ENCODE measurements around the gene KLHL4.
"Not testable (repeated sequence)": the region's sequence is repeated elsewhere in the genome, so short reads cannot be mapped to it uniquely, and the experiment has no call there.

KLHL4 gene

GRCh38 chrX:87661761-87662160 is 144.2 kb downstream of the KLHL4 start:
- no peak for DNase-seq (ENCODE audit: low read depth)

DNA sequence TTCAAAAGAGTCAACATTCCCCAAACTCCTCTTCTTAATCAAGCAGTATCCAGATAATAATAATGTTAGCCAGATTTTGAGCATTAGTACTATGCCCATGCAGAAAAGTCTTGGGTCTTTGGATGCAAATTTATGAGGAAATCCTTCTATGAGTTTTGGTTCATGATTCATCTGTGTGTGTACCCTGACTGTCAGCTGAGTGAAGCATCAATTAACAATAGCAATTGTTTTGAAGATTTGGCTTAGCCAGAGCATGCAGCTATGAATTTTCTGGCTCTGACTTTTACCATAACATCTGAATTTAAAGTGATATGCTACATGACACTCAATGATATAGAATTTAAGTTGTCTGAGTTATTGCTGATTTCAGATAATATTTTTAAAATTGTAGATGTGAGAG is 145.8 kb downstream of the KLHL4 start:
- no peak for DNase-seq (ENCODE audit: low read depth)

- DNase-seq (ENCODE audit: low read depth), result no peak
Measured at GRCh38 chrX:87664381-87664780, 146.8 kb downstream of the KLHL4 start.

DNA sequence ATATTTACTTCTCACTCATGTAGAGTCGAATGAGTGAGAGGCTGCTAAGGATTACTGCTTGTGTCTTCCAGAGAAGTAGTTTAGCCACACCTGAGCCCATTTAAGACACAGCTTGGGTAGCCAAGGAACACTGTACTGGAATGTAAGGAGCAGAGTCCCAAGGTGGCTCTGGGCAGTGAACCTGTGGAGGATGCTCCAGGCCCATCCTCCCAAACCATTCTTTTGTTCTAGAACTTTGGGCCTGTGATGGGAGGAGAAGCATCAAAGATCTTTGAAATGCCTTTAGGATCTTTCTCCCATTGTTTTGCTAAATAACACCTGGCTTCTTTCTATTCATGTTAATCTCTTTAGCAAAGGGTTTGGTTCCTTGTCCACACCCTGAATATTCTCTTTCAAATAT is 162.2 kb downstream of the KLHL4 start:
- no peak for DNase-seq (ENCODE audit: low read depth)

DNA sequence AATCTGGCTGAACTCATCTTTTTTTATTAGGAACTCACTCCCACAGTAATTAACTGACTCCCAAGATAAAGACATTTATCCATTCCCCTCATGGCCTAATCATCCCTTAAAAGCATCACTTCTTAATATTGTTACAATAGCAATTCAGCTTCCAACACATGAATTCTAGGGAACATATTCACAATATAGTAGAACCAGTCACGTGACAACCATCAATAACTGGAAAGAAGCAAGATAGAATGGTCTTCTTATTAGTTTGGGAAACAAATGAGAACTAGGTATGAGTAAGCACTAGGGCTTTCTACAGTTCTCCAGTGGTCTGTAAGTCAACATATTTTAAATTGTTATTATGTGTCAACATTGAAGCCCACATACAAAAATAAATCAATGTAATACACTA is 170.1 kb downstream of the KLHL4 start:
- DNase-seq (ENCODE audit: low read depth), result no peak

GRCh38 chrX:87688113-87688748 is 170.6 kb downstream of the KLHL4 start:
- DNase-seq (ENCODE audit: low read depth), result not testable (repeated sequence)

- DNase-seq (ENCODE audit: low read depth), result not testable (repeated sequence)
Measured at GRCh38 chrX:87689218-87689617, 171.6 kb downstream of the KLHL4 start.

- no peak for DNase-seq (ENCODE audit: low read depth)
Measured at GRCh38 chrX:87693204-87693603, 175.6 kb downstream of the KLHL4 start.

DNA sequence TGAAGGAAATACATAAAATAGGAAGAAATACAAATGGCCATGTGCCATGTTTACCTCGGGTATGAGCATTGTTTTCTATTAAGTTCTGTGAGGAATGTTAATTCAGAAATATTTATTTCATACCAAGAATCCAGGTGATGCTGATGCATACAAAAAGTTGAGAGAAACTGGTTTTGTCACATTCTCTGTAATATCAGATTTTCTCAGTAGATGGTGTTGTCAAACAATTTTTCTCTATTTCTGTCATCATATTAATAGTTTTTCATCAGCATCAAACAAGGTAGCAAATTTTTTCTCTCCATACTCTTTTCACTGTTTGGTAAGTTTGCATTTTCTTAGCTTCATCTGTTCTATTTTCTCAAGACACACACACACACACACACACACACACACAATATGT is 179.8 kb downstream of the KLHL4 start:
- no peak for DNase-seq (ENCODE audit: low read depth)

DNA sequence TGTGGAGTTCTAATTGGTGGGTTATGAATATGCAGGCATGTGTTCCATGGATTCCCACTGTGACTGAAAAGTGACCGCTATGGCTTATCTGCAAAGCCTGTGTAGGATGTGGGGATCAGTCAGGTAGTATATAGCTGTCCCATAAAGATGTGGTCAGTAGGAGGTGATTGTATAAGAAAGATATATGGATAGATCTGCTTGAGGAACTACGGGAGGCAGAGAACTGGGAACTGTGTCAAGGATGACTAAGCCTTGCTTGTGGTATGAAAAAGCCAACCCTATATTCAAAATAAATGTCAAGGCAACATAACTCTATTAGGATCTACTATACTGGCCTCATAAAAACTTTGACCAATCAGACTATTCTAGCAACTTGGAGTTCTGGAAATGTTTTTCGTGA is 185.2 kb downstream of the KLHL4 start:
- DNase-seq (ENCODE audit: low read depth), result no peak

DNA sequence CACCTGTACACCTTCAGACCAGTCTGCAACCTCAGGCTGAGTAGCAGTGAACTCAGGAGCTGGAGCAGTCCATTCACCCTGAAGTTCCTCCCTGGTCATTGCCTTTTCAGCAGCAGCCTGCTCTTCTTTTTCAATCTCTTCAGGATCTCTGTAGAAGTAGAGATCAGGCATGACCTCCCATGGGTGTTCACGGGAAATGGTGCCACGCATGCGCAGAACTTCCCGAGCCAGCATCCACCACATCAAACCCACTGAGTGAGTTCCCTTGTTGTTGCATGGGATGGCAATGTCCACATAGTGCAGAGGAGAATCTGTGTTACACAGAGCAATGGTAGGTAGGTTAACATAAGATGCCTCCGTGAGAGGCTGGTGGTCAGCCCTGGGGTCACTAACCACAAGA is 185.9 kb downstream of the KLHL4 start:
- DNase-seq (ENCODE audit: low read depth), result not testable (repeated sequence)

DNA sequence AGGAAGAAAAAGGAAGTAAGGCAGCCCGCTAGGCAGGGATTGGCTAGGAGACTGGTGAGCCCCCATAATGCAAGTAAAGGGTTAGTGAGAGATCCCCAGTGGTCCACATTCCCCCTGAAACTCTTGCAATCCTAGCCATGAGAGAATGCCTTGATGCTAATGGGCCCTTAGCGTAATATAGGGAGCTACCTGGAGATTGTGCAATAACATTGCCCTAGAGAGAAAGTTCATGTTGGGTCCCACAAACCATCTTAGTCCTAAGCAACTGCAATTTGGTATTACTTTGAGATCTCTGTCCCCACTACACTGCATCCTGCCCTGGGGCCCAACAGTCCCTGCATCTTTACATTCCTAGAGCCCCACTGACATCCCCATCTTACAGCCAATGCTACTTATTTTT is 188.5 kb downstream of the KLHL4 start:
- DNase-seq (ENCODE audit: low read depth), result no peak

GRCh38 chrX:87710580-87710979 is 193.0 kb downstream of the KLHL4 start:
- DNase-seq (ENCODE audit: low read depth), result no peak

All from EH (cell line).